Effector memory CD8-positive, alpha-beta T cell (primary cell): ENCODE results near the gene SLC25A13.

Source experiments
- ATAC-seq: fragments of 150-1000 bp; cut with Tn5 transposase; replicated peaks from 2 replicates; pipeline ENCODE4 v1.10.0; 2021; ENCODE audit warnings: mild to moderate bottlenecking, moderate library complexity
- DNase-seq, 3 experiments: peaks; one replicate each; pipeline ENCODE4 v3.0.0; 2021
- H3K27ac Mint-ChIP-seq, 2 donors: one replicate each; pipeline ENCODE4 v1.8.0; 2022; ENCODE audit warnings: mild to moderate bottlenecking in 2 of 2, mixed read lengths in 2 of 2, moderate library complexity in 2 of 2
- H3K27me3 Mint-ChIP-seq, 2 donors: one replicate each; pipeline ENCODE4 v1.8.0; 2022; ENCODE audit warnings: mixed read lengths in 2 of 2
- H3K36me3 Mint-ChIP-seq: one replicate; pipeline ENCODE4 v1.8.0; 2022; ENCODE audit warnings: mild to moderate bottlenecking, moderate library complexity, mixed read lengths; ENCODE audit not compliant: insufficient read depth
- H3K4me1 Mint-ChIP-seq, 2 donors: one replicate each; pipeline ENCODE4 v1.8.0; 2022; ENCODE audit warnings: low read depth in 2 of 2, mixed read lengths in 2 of 2
- H3K4me3 Mint-ChIP-seq, 2 donors: one replicate each; pipeline ENCODE4 v1.8.0; 2022; ENCODE audit warnings: mild to moderate bottlenecking in 2 of 2, mixed read lengths in 2 of 2, moderate library complexity in 2 of 2
- H3K9me3 Mint-ChIP-seq, 2 donors: one replicate each; pipeline ENCODE4 v1.8.0; 2022; ENCODE audit warnings: mixed read lengths in 2 of 2

The SLC25A13 gene

DNA sequence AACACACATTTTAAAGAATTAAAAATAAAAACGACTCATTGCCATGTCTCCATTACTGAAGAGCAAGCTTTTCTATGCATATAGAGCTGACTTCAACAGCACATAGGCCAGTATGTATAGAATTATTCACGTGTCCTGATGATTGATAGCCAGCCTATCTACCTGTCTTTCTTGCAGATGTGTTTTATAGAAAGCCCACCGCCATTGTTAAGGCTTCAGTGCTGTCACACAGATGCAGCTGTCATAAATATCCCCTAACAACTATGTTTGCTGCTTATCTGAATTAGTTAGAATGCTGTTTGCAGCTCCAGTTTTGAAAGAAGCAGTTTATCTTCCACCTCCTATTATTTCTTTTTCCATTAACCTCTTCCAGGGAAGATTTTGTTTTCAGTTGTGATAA lies 235.9 kb downstream of the SLC25A13 start:
- H3K27ac Mint-ChIP-seq = no peak overlapping the region
- ATAC-seq (no peak), DNase-seq (no peak)
- no peak overlapping the region for H3K4me3 Mint-ChIP-seq
- no peaks in the 10 kb centered on the region for H3K9me3 Mint-ChIP-seq
- H3K36me3 Mint-ChIP-seq = no peaks in the 10 kb centered on the region
- peaks cover 9 to 43% of the 10 kb centered on the region in 2 donors for H3K27me3 Mint-ChIP-seq
- no peaks in the 10 kb centered on the region for H3K4me1 Mint-ChIP-seq

DNA sequence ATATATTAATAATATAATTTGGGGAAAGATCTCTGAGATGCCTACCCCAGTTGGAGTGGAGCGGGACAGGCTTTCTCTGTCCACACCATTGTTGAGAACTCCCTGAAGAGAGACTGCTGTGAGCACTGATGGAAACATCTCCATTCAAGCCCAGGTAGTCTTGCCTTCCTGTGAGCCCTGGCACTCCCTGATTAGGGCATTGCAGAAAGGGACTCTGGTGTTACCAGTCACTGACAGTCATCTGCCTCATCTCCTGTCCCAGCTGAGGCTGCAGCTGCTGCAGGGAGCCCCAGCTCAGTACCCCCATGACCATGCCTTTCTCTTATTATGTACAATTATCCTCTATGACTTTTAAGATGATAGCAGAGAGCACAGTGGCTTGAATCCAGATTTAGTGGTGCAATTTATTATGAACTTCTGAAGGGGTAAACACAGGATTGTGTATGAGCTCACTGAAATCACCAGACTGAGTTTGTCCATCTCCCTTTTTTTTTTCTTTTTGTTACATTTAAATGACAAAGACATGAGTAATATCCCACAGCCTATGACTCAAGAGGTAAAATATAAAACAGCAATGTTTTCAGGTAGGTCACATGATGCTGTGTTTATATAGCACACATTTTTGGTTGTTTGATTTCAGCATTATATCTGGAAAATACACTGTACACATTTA lies 236.9 kb downstream of the SLC25A13 start:
- no peaks in the 10 kb centered on the region for H3K9me3 Mint-ChIP-seq
- H3K4me1 Mint-ChIP-seq = no peaks in the 10 kb centered on the region
- no peak overlapping the region for H3K27ac Mint-ChIP-seq
- H3K27me3 Mint-ChIP-seq = peaks cover 10 to 44% of the 10 kb centered on the region in 2 donors
- H3K36me3 Mint-ChIP-seq = no peaks in the 10 kb centered on the region
- ATAC-seq = no peak
- no peak overlapping the region for H3K4me3 Mint-ChIP-seq
- no peak for DNase-seq

DNA sequence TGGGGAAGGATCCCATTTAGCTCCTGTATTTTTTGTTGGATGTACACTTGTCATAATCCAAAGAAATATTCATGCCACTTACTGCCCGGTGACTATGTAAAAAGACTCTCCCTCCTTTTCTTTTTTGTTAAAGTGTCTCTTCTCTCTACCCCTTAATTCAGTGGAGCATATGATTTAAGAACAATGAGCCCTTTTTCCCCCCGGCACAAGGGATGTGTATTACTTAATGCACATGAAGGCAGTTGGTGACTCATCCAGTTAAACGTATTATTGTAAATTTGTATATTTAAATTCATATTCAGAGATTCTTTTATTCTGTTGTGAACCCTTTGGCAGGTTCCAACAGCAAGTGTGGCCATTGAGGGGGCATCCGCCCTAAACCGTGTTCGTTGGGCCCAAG lies 241.9 kb downstream of the SLC25A13 start:
- peaks cover 6 to 8% of the 10 kb centered on the region in 2 donors for H3K4me1 Mint-ChIP-seq
- no peak for DNase-seq
- peaks cover 41 to 59% of the 10 kb centered on the region in 2 donors for H3K27me3 Mint-ChIP-seq
- H3K36me3 Mint-ChIP-seq = no peaks in the 10 kb centered on the region
- no peak overlapping the region for H3K27ac Mint-ChIP-seq
- no peak overlapping the region for H3K4me3 Mint-ChIP-seq
- H3K9me3 Mint-ChIP-seq = no peaks in the 10 kb centered on the region
- ATAC-seq = no peak

DNA sequence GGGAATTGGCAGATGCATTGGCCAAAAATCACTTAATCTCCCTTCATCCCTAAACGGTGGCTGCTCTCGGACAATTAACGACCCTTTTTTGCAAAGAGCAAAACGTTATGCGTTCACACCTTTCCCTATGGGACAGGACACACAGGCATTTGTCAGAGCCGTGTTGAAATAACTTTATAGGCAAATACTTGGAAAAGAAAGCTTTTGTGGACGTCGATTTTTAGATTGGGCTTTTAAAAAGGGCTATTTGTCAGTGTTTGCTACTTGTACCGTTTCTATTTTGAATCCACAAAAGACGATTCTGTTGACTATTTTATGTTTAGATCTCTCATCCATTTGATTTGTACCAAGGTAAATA lies 245.6 kb downstream of the SLC25A13 start:
- Mint-ChIP-seq H3K27me3 (peaks cover 52 to 54% of the 10 kb centered on the region in 2 donors), H3K4me3 (peak overlapping the region; percentile 76 to 77)

DNA sequence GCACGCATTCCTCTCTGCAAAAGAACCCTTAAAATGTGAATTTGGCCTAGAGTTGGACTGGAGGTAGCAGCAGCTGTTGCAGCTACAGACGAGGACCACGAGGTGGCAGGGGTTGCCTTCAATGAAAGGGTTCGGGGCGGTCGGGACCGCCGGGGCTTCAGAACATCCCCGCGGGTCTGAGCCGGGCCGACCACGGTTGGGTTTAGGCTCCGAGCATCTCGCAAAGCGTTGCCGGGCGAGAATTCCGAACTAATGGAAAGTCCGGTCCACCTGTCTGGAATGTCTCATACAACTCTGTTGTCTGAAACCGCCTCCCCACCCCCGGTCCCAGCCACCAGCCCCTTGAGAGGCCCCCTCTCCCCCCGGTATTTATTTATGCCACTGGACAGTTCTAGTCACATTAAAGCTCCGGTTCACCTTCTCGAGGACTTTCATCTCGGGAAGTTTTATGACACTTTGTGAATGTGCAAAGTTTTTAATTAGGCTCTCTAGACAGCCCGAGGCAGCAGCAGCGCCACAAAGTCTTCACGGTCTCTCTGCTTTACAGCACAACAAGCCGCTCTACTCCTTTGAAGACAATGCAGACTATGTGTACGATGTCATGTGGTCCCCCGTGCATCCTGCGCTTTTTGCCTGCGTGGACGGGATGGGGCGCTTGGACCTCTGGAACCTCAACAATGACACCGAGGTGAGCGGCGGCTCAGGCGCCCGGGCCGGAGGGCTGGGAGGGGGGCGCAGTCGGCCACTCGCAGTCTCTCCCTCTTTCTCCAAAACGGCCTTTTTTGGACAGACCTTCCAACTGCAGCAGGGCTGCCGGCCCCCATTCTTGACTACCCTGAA lies 246.2 kb downstream of the SLC25A13 start:
- peak; percentile 77 for ATAC-seq
- peaks cover 6 to 8% of the 10 kb centered on the region in 2 donors for H3K4me1 Mint-ChIP-seq
- H3K4me3 Mint-ChIP-seq = peak overlapping the region; percentile 76 to 77
- H3K36me3 Mint-ChIP-seq = no peaks in the 10 kb centered on the region
- no peaks in the 10 kb centered on the region for H3K9me3 Mint-ChIP-seq
- DNase-seq = peak; percentile 16 to 22 (median 17)
- H3K27ac Mint-ChIP-seq = no peak overlapping the region
- H3K27me3 Mint-ChIP-seq = peaks cover 54% of the 10 kb centered on the region in 2 donors

More for the DNA sequence above, 245.6 kb downstream of the SLC25A13 start:
- Mint-ChIP-seq H3K36me3 (no peaks in the 10 kb centered on the region), H3K27ac (no peak overlapping the region), H3K9me3 (no peaks in the 10 kb centered on the region), H3K4me1 (peaks cover 6 to 8% of the 10 kb centered on the region in 2 donors)
- DNase-seq (no peak), ATAC-seq (no peak)

DNA sequence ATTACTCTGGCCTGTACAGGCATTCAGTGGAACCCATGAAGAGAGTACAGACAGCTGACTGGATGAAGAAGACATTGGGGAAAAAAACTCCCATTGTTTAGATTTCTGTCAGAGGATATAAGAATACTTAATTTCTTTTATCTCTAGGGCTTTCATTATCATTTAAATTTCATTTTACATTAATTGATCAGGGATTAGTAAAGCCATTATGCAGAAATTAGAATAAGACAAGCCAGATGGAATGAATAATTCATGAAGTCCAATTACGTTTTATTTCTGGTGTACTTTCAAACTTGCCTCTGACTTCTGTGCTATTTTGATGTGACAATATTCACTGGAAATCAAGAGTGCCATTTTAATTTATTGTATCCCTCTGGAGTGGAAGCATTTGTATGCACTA lies 247.0 kb downstream of the SLC25A13 start:
- Mint-ChIP-seq H3K9me3 (no peaks in the 10 kb centered on the region), H3K4me3 (no peak overlapping the region), H3K4me1 (peaks cover 6 to 8% of the 10 kb centered on the region in 2 donors), H3K27me3 (peaks cover 46 to 48% of the 10 kb centered on the region in 2 donors), H3K36me3 (no peaks in the 10 kb centered on the region), H3K27ac (no peak overlapping the region)
- ATAC-seq (no peak), DNase-seq (no peak)
